LNCAP (cell line): ENCODE measurements around the gene PDXDC1.
"Not testable (repeated sequence)": the region's sequence is repeated elsewhere in the genome, so short reads cannot be mapped to it uniquely, and the experiment has no call there.

Source experiments
- CTCF ChIP-seq: fragments of 450-650 bp; IDR thresholded peaks from 2 replicates; pipeline ENCODE4 v1.5.1; 2017; ENCODE audit warnings: mild to moderate bottlenecking

PDXDC1 gene

GRCh38 chr16:14974656-14975417 is at the start of gene PDXDC1:
Gene PDXDC1, plus strand, starts transcription at chr16:14975026. Its CDS starts 174 bp downstream, at chr16:14975200.
- TF ChIP-seq CTCF: not testable (repeated sequence)

- not testable (repeated sequence) for TF ChIP-seq CTCF
Observed at GRCh38 chr16:14937143-14937542, 37.7 kb upstream of the PDXDC1 start, which contains the start of gene NPIPA1. Gene NPIPA1, plus strand, starts transcription at chr16:14937443. Its CDS starts 0 bp downstream, at chr16:14937443.

DNA sequence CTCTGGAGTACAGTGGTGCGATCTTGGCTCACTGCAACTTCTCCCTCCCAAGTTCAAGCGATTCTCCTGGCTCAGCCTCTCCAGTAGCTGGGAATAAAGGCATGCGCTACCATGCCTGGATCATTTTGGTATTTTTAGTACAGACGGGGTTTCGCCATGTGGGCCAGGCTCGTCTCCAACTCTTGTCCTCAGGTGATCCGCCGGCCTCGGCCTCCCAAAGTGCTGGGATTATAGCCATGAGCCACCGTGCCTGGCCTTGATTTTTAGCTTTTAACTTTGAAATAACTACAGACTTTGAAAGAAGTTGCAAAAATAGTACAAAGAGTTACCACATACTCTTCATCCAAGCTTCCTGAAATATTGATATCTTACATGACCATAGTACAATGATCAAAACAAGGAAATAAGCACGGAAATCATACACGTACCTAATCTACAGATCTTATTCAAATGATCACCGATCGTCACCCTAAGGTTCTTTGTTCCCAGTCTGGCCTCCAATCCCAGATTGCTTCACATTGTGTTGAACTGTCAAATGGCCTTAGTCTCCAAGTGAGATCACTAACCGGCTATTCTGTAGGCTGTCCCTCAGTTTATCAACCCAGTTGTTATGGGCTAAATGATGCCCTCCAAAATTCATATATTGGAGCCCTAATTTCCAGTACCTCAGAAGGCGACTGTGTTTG is 19.1 kb upstream of the PDXDC1 start:
- no peak for TF ChIP-seq CTCF

GRCh38 chr16:14957576-14958322 is 17.1 kb upstream of the PDXDC1 start:
- no peak for TF ChIP-seq CTCF

GRCh38 chr16:14958323-14958600 is 16.6 kb upstream of the PDXDC1 start:
- no peak for TF ChIP-seq CTCF

DNA sequence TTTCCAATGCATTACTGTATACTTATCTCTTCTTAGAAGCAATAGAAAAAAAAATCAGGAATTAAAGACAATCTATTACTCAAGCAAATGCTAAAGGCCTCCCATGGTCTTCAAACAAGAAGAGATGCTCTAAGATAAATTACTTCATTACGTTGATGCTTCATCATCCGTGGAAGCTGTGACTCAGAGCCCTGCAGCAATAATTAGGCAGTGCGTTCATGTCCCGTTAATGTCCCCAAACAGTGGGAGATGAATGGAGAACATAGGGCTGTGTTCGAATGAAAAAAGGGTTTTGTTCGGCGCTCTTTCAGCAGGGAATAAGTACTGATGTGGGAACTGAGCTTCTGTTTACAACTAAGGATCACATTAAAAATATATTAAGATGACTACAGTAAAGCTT is 15.9 kb upstream of the PDXDC1 start:
- TF ChIP-seq CTCF: no peak

- TF ChIP-seq CTCF: no peak
Observed at GRCh38 chr16:14961405-14962186, 13.2 kb upstream of the PDXDC1 start.
